T1000 (cell line): ENCODE results near the gene UPK3A.
A peak's percentile ranks its signal among the peaks of the same experiment; 100 is the strongest.

Experiments
- DNase-seq: peaks from one replicate; lab custom pipeline; 2025; ENCODE audit warnings: mixed read lengths; lab: John Stamatoyannopoulos, UW

Gene UPK3A

GRCh38 chr22:45284705-45285262 lies at the start of gene UPK3A:
UPK3A (plus strand) TSS chr22:45284949; CDS start chr22:45285014, 65 bp downstream.
- DNase-seq, result no peak

GRCh38 chr22:45235101-45235777 lies 49.5 kb upstream of the UPK3A start:
- no peak for DNase-seq

GRCh38 chr22:45235851-45236342 lies 48.9 kb upstream of the UPK3A start:
- DNase-seq, result no peak

GRCh38 chr22:45237065-45237990 lies 47.4 kb upstream of the UPK3A start:
- no peak for DNase-seq

- DNase-seq, result no peak
Observed at GRCh38 chr22:45238076-45238956, 46.4 kb upstream of the UPK3A start.

- no peak for DNase-seq
Observed at GRCh38 chr22:45238957-45239680, 45.6 kb upstream of the UPK3A start.

GRCh38 chr22:45239681-45240051 lies 45.1 kb upstream of the UPK3A start:
- no peak for DNase-seq

- no peak for DNase-seq
Observed at GRCh38 chr22:45240104-45240809, 44.5 kb upstream of the UPK3A start.

- DNase-seq, result peak; percentile 29
Observed at GRCh38 chr22:45240810-45241631, 43.7 kb upstream of the UPK3A start, which contains the start of gene KIAA0930. KIAA0930 (minus strand) TSS chr22:45240894; CDS start chr22:45240703, 191 bp downstream.

- DNase-seq, result no peak
Observed at GRCh38 chr22:45242778-45243191, 42.0 kb upstream of the UPK3A start.

GRCh38 chr22:45244916-45245315 lies 39.8 kb upstream of the UPK3A start:
- no peak for DNase-seq

- peak; percentile 24 for DNase-seq
Observed at GRCh38 chr22:45246060-45246985, 38.4 kb upstream of the UPK3A start.

GRCh38 chr22:45248832-45249561 lies 35.8 kb upstream of the UPK3A start:
- DNase-seq, result no peak

GRCh38 chr22:45251825-45252224 lies 32.9 kb upstream of the UPK3A start:
- no peak for DNase-seq

- peak; percentile 2 for DNase-seq
Observed at GRCh38 chr22:45253039-45253641, 31.6 kb upstream of the UPK3A start.

- no peak for DNase-seq
Observed at GRCh38 chr22:45254388-45254787, 30.4 kb upstream of the UPK3A start.

GRCh38 chr22:45254789-45255278 lies 29.9 kb upstream of the UPK3A start:
- no peak for DNase-seq
